ENCODE data around the gene PTPRG.

DNA sequence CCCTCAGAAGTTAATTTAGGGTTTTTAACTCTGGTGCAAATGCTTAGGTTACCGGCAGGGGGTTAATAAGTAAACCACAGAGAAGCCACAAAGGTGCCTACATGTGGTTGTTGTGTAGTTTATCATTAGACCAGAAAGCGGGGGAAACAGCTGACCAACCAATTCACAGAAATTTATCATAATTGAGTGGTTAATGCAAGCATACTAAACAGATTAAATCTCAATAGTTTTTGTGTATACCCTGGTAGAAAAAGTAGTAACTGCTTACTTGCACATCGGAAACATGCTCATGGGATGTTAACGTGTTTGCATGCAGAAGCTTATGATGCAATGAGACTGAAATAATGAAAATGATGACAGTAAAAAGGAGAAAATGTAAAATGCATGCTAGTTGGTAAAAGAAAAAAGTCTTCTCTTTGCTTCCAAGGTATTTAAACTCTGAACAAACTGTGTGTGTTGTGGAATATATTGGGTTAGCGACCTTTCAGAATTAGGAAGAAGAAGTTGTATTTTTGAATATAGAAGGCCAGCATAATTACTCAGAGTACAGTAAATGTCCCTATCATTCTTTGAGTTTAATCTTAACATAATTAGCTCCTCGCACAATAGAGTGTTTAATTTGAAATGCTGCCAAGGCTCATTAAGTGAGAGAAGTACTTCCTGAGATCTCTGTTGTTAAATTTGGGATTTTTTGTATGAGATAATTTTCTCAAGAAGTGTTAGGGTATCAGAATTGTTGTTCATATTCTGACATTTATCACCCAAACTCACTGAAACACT lies 316.2 kb downstream of the PTPRG start:
- TF ChIP-seq, protein P1, sequence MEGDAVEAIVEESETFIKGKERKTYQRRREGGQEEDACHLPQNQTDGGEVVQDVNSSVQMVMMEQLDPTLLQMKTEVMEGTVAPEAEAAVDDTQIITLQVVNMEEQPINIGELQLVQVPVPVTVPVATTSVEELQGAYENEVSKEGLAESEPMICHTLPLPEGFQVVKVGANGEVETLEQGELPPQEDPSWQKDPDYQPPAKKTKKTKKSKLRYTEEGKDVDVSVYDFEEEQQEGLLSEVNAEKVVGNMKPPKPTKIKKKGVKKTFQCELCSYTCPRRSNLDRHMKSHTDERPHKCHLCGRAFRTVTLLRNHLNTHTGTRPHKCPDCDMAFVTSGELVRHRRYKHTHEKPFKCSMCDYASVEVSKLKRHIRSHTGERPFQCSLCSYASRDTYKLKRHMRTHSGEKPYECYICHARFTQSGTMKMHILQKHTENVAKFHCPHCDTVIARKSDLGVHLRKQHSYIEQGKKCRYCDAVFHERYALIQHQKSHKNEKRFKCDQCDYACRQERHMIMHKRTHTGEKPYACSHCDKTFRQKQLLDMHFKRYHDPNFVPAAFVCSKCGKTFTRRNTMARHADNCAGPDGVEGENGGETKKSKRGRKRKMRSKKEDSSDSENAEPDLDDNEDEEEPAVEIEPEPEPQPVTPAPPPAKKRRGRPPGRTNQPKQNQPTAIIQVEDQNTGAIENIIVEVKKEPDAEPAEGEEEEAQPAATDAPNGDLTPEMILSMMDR (conservative IDR thresholded peaks at IDR 0.05): no peak; the same call in 1 of the 2 replicates
- no peak for TF ChIP-seq ZFX (IDR thresholded peaks at IDR 0.05)
